Hematopoietic multipotent progenitor cell (in vitro differentiated cells): ENCODE results near the gene ANXA3. TPM values are rescaled to one million over a fixed set of nuclear protein-coding genes. Genes with fewer than 3 reads are reported as not detected.
"Not testable (repeated sequence)": the region's sequence is repeated elsewhere in the genome, so short reads cannot be mapped to it uniquely, and the experiment has no call there.

Experiments
- DNase-seq, 3 donors: peaks; one replicate each; pipeline ENCODE4 v3.0.0-alpha.2; 2011 to 2015; ENCODE audit warnings: low read depth in 2 of 3, low spot score in 2 of 3
- total RNA-seq: library from RNA; depleted of rRNA; stranded (reverse); fragments of >200 nt; gene quantifications from one replicate; pipeline ENCODE4 v1.2.3, GENCODE V29; 2012

ANXA3 gene
- total RNA-seq, 1 donor, result 4.6 TPM

GRCh38 chr4:78542373-78542772 is 9.2 kb upstream of the ANXA3 start:
- DNase-seq, result no peak

GRCh38 chr4:78543424-78544125 is 8.0 kb upstream of the ANXA3 start:
- DNase-seq, result no peak

- DNase-seq, result no peak
These were observed 6.9 kb upstream of the ANXA3 start for GRCh38 chr4:78544678-78545077.

GRCh38 chr4:78545275-78546246 is 6.0 kb upstream of the ANXA3 start:
- DNase-seq, result no peak

GRCh38 chr4:78547899-78548298 is 3.7 kb upstream of the ANXA3 start:
- DNase-seq, result not testable (repeated sequence)

GRCh38 chr4:78548889-78549288 is 2.7 kb upstream of the ANXA3 start:
- not testable (repeated sequence) for DNase-seq

GRCh38 chr4:78552389-78553042 is 946 bp downstream of the ANXA3 start:
- peak in 1 of 3 donors; percentile 3 for DNase-seq

- no peak for DNase-seq
These were observed 1.4 kb downstream of the ANXA3 start for GRCh38 chr4:78553043-78553396.

- no peak for DNase-seq
These were observed 2.0 kb downstream of the ANXA3 start for GRCh38 chr4:78553529-78554060.

- no peak for DNase-seq
These were observed 5.1 kb downstream of the ANXA3 start for GRCh38 chr4:78556665-78557064.

- no peak for DNase-seq
These were observed 6.3 kb downstream of the ANXA3 start for GRCh38 chr4:78557841-78558240.

- no peak for DNase-seq
These were observed 6.8 kb downstream of the ANXA3 start for GRCh38 chr4:78558410-78558809.

- DNase-seq, result no peak
These were observed 8.9 kb downstream of the ANXA3 start for GRCh38 chr4:78560296-78560963.

GRCh38 chr4:78561677-78562076 is 10.1 kb downstream of the ANXA3 start:
- no peak for DNase-seq

- no peak for DNase-seq
These were observed 11.1 kb downstream of the ANXA3 start for GRCh38 chr4:78562687-78563086.

- DNase-seq, result no peak
These were observed 14.4 kb downstream of the ANXA3 start for GRCh38 chr4:78565971-78566372.

- no peak for DNase-seq
These were observed 15.4 kb downstream of the ANXA3 start for GRCh38 chr4:78566834-78567499.

- DNase-seq, result no peak
These were observed 16.0 kb downstream of the ANXA3 start for GRCh38 chr4:78567500-78568060.

GRCh38 chr4:78568640-78569305 is 17.2 kb downstream of the ANXA3 start:
- no peak for DNase-seq
